Measurements from ENCODE around the gene NCAPD3.
"Not testable (repeated sequence)": the region's sequence is repeated elsewhere in the genome, so short reads cannot be mapped to it uniquely, and the experiment has no call there.

NCAPD3 gene

GRCh38 chr11:134124660-134125451, 98.9 kb downstream of the NCAPD3 start:
- DNase-seq, result no peak

GRCh38 chr11:134120921-134121526, 102.7 kb downstream of the NCAPD3 start:
- DNase-seq, result no peak

- DNase-seq, result no peak
These were observed 103.5 kb downstream of the NCAPD3 start for GRCh38 chr11:134120143-134120850.

- no peak for DNase-seq
These were observed 104.7 kb downstream of the NCAPD3 start for GRCh38 chr11:134119094-134119493.

GRCh38 chr11:134118006-134118405, 105.8 kb downstream of the NCAPD3 start:
- DNase-seq, result no peak

- no peak for DNase-seq
These were observed 107.6 kb downstream of the NCAPD3 start for GRCh38 chr11:134116210-134116609.

GRCh38 chr11:134113787-134114186, 110.0 kb downstream of the NCAPD3 start:
- DNase-seq, result not testable (repeated sequence)

- DNase-seq, result no peak
These were observed 113.4 kb downstream of the NCAPD3 start for GRCh38 chr11:134110252-134110815.
